Upper lobe of left lung (tissue), 4 donors: ENCODE measurements around the gene IL22.

ENCODE experiments used
- POLR2A ChIP-seq, 4 donors: fragments of 450-650 bp; IDR thresholded peaks; one replicate each; pipeline ENCODE4 v1.5.1; 2016 to 2017; ENCODE audit warnings: antibody characterized with exemption in 4 of 4, mild to moderate bottlenecking in 2 of 4
- TF ChIP-seq, protein P1 (sequence below), 6 experiments: fragments of 450-650 bp in 4 of 6; fragments of 200-600 bp in 2 of 6; sonication (generic) in 2 of 6; IDR thresholded peaks; one replicate each; pipeline ENCODE4 v1.5.1; 2016 to 2019; ENCODE audit warnings: antibody characterized with exemption in 6 of 6

DNA sequence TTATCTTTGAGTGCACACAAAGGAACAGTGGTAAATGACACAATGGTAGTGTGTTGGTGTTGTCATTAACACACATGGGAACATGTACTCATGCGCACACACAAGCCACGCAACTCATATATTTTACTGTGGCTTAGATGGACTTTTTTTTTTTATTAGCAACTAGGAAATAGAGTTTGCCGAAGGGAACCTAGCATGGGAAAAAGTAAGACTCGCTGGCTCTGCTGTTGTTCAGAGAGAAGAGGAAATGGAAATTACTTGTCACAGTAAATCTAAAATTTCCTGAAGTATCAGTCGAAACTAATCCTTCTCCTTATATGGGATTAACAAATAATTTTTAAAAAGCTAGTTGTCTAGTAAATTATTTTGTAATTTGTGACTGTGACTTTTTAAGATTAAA lies 33.7 kb upstream of the IL22 start:
- TF ChIP-seq, protein P1, sequence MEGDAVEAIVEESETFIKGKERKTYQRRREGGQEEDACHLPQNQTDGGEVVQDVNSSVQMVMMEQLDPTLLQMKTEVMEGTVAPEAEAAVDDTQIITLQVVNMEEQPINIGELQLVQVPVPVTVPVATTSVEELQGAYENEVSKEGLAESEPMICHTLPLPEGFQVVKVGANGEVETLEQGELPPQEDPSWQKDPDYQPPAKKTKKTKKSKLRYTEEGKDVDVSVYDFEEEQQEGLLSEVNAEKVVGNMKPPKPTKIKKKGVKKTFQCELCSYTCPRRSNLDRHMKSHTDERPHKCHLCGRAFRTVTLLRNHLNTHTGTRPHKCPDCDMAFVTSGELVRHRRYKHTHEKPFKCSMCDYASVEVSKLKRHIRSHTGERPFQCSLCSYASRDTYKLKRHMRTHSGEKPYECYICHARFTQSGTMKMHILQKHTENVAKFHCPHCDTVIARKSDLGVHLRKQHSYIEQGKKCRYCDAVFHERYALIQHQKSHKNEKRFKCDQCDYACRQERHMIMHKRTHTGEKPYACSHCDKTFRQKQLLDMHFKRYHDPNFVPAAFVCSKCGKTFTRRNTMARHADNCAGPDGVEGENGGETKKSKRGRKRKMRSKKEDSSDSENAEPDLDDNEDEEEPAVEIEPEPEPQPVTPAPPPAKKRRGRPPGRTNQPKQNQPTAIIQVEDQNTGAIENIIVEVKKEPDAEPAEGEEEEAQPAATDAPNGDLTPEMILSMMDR (IDR thresholded peaks at IDR 0.05), result no peak
- no peak for TF ChIP-seq POLR2A (IDR thresholded peaks at IDR 0.05)
